NCI-H2227 treated with DMSO at 0.1 percent for 48 hours (cell line): ENCODE results near the gene DNM1.
"Not testable (repeated sequence)": the region's sequence is repeated elsewhere in the genome, so short reads cannot be mapped to it uniquely, and the experiment has no call there.

Source experiments
- DNase-seq: peaks from one replicate; lab custom pipeline; 2025; lab: John Stamatoyannopoulos, UW

Gene DNM1

DNA sequence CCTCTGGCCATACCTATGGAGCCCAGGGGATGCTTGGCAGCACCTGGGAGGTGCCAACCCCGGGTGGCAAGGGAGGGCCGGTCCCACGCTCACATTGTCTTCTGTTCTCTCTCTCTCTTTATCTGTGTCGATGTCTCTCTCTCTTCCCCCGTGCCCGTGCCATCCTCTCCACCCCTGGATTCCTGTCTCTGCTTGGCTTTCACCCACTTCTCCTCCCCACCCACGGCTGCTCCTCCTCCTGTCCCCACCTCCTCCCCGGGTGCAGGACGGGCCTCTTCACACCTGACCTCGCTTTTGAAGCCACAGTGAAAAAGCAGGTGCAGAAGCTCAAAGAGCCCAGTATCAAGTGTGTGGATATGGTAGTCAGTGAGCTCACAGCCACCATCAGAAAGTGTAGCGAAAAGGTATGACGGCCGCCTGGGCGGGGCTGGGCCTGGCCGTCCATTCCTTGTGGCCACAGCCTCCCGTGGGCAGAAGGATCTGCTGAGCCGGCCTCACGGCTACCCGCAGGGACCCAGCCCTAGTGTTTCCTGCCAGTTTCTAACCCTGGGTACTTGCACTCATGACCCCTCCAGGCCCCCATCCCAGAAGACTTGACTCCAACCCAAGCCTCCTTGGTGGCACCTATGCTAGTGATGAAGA, 22.7 kb downstream of the DNM1 start:
- DNase-seq = no peak

DNA sequence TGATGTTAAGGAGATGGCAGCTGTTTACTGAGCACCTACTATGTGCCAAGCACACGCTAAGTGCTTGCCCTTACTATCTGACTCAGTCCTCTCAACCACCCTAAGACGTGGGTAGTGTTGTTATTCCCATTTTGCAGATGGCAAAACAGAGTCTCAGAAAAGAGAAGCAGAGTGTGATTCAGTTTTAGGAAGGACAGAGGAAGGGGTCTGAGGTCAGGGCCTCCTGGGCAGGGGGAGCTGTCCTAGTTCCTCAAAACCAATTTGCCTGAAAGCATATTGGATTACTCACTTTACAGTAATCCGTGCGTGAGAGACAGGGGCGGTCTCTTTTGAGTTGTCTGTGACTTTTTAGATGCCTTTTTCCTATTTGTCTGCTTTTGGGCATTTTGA, 23.2 kb downstream of the DNM1 start:
- DNase-seq = no peak

DNA sequence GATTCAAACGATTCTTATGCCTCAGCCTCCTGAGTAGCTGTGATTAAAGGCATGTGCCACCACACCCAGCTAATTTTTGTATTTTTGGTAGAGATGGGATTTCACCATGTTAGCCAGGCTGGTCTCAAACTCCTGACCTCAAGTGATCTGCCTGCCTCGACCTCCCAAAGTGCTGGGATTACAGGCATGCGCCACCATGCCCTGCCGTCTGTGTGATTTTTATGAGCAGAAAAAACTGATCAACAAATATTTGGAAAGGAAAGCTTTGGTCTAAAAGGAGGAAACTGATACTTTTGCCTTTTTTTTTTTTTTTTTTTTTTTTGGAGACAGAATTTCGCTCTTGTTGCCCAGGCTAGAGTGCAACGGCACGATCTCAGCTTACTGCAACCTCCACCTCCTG, 27.7 kb downstream of the DNM1 start:
- DNase-seq = not testable (repeated sequence)

DNA sequence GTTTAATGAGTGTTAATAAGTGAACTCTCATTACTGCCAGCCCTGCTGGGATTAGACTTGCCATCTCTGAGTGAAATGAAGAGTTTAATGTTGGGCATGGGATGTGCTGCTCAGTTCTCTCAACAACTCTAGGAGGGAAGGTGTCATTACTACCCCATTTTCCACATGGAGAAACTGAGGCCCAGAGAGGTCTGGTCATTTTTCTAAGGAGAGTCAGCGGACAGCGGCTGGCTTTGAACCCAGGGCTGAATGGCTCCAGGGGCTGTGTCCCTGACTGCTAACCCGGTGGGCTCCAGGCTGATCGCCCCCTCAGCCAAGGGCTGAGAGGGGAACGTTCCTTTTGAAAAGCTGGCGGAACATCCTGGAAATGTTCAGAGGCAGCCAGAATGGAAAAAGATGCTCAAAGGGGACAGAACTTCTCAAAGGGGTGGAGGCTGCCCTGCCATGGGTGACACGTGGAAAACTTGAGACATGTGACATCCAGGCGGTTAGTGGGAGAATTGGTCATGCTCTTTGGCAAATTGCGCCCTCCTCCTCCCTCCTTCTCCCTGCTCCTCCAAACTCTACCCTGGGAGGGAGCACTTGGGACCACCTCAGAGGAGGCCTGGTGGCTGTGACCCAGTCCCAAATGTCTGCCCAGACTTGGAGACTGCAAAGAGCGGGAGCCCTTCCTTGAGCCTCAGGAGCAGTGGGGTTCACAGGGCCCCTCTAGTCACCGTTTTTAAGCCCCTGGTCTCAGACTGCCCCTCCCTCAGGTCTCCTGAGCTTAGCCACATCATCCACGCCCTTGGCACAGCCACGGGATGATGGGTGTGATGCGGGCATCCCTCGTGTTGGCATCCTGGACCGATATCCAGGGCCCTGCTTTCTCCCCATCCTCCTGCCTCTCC, 28.7 kb downstream of the DNM1 start:
- no peak for DNase-seq

DNA sequence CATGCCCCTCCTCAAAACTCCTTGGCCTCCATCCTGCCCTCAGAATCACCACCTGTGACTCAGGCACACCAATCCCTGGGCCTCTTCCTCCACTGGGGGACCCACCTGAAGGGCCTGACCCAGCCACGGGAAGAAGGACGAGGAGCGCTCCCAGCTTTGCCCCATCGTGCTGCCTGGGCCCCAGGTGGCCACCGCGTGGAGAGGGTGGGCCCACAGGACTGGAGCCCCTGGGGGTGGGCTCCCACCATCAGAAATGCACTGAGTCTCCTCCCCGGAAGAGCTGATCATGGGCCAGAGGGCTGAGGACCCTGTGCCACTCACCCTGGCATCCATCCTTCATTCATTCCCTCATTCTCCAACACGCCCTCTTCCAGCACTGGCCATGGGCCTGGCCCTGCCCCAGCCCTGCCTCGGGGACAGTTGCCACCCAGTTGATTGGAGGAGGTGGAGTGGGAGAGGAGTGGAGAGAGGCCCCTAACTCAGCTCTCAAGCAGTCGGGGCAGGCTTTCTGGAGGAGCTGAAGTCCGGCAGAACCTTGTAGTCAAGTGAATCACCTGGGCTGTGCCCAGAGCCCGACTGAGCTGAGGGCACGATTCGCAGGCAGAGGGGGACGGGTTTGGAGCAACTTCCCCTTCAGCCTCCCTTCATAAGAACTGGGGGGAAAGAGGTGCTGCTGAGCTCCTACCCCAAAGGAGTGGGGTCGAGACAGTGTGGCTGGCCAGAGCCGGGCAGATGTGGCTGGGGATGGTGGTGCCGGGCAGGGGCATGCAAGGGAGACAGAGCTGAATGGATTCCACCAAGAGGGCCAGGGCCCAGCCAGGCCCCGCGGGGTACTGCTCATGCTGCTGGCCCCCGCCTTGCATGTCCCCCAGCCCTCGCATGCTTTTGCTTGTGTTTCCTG, 29.6 kb downstream of the DNM1 start:
- DNase-seq = no peak

DNA sequence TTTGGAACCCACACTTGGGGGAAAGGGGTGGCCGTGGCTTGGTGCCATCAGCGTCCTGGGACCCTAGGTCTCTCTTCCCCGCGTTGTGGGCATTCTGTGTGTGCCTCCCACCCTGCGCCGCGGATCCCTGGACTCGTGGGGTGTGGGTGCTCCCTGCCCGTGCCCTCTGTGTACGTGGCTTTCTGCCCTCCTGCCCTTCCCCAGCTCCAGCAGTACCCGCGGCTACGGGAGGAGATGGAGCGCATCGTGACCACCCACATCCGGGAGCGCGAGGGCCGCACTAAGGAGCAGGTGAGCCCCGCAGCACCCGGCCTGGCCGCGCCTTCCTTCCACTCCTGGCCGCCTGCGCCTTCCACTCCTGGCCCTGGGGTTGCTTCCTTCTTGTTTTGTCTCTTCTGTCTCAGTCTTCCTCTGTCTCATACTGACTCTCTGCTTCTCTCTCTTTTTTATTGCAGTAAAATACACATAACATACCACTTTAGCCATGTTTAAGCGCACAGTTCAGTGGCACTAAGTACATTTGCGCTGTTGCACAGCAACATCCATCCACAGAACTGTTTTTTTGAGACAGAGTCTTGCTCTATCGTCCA, 30.7 kb downstream of the DNM1 start:
- no peak for DNase-seq

DNA sequence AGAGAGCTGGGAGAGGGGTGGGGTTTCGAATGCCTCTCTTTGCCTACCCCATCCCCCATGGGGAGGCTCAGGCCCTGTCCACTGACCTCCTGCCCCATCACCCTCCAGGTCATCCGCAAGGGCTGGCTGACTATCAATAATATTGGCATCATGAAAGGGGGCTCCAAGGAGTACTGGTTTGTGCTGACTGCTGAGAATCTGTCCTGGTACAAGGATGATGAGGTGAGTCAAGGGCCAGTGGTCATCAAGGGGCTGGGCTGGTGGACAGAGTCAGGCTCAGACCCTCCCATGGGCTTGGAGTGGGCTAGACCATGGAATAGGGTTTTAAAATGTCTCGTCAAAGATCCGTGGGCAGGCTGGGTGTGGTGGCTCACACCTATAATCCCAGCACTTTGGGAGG, 38.9 kb downstream of the DNM1 start:
- no peak for DNase-seq

DNA sequence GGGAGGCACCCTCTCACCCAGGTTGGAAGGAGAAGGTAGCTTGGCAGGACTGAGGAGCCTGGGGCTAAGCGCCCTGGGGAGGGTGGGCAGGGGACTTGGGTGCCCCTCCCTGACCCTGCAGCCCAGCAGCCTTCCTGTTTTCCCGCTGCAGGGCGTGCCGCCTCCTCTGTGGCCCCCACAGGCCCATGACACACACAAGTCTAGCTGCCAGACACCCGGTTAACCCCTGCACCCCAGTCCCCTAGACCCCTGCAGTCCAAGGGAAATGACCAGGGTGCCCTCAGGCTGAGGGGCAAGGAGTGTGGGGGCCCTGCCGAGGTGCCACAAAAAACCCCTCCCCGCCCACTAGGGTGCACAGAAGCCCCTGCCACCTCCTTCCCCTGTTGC, 39.6 kb downstream of the DNM1 start:
- no peak for DNase-seq

DNA sequence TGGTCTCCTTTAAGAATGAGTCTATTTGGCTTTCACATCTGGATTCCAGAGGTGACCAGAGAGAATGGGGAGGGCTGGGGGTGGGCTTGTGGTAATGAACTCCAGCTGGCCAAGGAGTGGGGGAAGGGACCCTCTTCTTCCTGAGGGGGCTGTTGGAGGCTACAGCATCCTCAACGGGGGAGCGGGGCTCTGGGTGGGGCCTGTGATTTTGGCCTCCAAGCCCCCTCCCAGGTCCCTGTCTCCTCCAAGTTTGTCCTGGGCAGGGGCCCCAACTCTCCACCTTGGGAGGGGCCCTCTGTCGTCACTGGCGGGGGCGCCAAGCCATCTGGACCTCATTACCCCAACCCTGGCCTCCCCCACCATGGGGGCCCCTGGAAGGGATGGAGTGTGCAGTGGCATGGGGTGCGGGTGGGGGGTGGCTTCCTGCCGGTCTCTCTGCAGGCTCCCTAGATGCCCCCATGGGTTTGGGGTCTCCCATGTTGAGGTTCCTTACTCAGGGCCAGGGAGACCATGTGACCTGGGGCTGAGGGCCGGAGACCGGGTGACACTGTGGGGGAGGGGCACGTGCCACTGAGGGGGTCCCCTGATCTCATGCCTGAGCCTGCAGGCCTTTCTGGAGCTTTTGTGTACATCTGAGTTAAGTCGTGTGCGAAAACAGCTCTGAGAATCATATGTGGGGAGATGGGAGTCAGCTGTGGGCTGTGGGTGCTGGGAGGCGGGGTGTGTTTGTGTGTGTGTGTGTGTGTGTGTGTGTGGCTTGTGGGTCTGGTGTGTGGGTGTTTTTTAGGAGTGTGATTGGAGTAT, 40.2 kb downstream of the DNM1 start:
- DNase-seq = no peak

DNA sequence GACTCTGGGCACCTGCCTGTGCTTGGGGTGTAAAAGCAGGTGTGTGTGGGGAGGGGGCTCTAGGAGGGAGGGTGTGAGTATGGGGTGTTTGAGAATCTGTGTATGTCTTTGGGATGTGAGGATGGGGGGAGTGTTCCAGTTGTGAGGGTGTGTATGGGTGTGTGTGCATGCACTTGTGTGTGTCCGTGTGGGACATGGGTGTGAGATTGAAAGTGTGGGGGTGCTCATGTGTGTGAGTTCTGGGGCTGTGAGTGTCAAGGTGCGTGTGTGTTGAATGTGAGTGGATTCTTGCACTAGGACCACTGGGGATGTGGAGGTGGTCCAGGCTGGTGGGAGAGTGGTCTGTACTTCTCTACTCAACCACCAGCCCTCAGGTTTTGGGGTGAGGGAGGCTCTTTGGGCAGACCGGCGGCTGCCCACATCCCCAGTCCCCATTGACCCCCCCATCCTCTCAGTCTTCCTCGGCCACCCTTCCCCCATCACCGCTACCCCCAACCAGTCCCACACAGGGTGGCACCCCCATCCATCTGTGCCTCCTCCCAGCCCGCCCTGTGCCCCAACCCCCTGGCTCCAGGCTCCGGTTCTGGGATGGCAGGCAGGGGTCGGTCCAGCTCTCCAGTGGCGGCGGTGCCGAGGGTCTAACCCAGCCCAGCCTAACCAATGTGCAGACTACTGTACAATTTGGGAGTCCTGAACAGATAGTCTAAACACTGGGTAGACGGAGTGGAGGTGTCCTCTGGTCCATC, 41.1 kb downstream of the DNM1 start:
- DNase-seq = no peak

DNA sequence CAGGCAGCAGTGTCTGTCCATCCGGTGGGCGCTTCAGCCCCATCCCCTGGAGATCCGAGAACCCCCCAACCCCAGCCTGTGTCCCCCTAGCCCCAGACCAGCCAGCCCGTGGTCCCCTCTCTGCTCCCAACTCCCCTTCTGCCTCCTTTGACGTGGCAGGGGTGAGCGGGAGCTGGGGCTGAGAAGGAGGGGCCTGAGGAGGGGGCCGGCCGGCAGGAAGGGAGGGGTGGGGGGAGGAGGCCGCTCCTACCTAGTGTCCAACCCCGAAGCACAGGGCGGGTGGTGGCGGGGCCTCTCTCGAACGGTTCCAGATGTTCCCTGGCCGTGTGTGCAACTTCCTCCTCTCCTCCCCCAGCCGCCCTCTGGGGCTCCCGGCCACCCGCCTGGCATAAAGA, 41.7 kb downstream of the DNM1 start:
- DNase-seq = no peak

DNA sequence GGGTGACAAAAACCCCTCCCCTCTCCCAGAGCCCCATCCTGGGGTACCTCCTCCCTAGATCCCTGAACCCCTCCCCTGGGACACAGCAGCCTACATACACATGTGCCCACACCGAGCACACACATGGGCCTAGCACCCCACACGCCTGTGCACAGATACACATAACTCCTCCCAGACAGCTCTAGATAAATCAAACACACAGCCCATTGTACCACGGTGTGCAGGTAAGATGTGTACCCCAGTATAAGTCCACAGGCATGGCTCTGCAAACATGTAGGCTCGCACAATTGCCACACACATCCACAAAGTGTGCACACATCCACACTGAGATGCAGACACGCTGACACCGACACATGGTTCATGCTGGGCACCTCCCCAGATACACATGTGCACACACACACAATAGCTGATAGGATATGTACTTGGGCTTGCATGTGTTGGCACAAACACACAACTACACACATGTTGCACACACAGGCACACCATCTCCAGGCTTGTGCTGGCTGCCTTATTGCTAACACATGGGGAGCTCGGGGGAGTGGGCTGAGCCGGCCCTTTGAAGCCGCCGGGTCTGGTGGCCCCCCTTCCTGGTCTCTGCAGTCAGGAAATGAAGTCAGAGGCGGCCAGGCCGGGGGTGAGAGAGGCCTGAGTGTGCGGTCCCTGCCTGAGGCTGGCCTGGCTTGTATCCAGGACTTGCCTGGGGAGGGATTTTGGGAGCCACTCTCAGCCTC, 42.4 kb downstream of the DNM1 start:
- no peak for DNase-seq

DNA sequence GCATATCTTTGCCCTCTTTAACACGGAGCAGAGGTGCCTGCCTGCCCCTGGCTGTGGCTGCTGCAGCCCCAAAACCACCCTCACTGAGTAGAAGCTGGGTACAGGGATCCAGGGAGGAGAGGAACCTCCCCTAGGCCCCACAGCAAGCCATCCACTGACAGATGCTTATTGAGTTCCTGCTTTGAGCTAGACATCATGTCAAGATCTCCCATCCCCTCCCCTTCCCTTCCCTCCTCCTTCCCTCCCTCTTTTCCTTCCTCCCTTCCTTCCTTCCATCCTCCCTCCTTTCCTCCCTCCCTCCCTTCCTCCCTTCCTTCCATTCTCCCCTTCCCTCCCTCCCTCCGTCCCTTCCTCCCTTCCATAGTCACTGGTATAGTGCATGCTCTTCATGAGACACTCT, 43.3 kb downstream of the DNM1 start:
- no peak for DNase-seq

DNA sequence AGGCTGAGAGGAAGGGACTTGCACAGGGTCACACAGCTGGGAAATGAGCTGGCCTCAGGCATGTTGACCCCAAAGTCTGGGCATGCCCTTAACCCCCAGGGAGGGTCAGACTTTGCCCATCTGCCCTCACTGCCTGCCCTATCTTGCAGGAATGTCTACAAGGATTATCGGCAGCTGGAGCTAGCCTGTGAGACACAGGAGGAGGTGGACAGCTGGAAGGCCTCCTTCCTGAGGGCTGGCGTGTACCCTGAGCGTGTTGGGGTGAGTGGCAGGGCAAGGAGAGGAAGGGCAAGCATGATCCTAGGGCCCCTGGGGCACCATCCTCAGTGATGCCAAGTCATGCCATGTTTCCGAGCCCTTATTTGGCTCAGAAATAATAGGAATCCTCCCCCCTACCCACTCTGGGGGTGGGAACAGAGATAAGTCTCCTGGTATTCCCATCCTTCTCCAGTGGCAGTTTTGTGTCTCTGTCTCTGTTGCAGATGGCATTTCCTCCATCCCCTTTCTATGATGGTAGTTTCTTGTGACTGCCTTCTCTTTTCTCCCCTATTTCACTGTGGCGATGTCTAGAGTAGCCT, 44.1 kb downstream of the DNM1 start:
- DNase-seq = no peak

DNA sequence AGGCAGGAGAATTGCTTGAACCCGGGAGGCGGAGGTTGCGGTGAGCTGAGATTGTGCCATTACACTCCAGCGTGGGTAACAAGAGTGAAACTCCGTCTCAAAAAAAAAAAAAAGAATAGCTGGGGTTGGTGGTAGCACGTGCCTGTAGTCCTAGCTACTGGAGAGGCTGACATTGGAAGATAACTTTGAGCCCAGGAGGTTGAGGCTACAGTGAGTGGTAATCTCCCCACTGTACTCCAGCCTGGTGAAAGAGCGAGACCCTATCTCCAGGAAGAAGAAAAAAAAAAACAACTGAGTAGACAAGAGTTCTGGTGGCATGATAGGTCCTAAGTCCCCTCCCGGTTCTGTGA, 46.4 kb downstream of the DNM1 start:
- DNase-seq = no peak

DNA sequence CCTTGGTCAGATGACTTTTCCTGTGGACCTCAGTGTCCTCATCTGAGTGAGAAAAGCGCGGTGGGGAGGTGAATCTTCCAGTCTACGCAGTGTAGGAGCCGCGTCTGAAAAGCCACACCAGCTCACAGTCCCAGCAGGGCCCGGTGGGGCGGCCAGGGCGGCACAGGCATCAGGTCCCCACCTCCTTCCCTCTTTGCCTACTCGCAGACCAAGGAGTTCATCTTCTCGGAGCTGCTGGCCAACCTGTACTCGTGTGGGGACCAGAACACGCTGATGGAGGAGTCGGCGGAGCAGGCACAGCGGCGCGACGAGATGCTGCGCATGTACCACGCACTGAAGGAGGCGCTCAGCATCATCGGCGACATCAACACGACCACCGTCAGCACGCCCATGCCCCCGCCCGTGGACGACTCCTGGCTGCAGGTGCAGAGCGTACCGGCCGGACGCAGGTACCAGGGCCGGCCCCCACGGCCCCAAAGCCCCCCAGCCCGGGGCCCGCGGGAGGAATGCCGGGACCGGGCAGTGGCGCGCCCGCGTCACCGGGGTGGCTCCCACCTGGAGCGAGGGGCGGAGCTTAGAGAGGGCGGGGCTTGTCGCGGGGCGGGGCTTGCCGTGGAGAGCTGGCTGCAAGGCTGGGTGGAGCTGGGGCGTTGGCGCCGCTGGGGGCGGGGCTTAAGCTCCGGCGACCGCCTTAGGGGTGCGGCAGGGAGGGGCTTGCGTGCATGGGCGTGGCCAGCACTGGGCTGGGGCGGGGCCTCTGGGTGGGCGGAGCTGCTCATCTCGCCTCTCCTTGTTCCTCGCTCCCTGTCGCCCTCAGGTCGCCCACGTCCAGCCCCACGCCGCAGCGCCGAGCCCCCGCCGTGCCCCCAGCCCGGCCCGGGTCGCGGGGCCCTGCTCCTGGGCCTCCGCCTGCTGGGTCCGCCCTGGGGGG, 47.0 kb downstream of the DNM1 start:
- DNase-seq = no peak

DNA sequence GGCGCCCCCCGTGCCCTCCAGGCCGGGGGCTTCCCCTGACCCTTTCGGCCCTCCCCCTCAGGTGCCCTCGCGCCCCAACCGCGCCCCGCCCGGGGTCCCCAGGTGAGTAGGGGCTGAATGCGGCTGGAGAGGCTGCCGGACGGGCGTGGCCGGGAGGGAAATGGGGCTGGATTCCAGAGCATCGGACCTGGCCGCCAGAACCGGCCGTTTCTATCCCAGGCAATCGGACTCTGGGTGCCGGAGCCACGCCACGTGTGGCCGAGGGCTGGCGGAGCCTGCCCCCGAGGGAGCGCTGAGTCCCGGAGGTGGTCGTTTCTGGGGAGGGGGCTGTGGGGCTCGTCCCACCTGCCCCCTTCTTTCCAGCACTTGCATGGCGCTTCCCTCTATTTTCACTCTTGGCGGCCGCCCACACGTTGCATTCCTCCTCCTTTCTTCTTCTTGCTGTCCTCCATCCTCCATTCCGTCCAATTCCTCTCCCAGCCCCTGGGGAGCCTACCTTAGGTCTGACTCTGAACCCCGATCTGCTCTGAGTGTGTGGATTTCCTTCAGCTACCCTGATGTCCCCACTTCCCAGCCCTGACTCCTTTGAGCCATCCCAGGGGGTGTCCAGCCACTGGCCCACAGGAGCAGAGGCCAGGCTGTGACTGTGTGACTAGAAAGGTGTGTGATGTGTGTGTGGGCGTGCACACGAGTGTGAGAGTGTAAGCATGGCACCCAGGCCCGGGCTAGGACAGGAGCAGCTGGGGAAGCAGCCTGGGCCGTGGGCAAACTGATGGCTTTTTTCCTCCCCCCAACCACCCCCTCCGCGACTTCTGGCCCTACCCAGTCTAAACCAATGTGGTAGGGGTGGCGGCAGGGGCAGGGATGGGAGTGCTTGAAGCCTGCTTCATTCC, 47.9 kb downstream of the DNM1 start:
- no peak for DNase-seq

DNA sequence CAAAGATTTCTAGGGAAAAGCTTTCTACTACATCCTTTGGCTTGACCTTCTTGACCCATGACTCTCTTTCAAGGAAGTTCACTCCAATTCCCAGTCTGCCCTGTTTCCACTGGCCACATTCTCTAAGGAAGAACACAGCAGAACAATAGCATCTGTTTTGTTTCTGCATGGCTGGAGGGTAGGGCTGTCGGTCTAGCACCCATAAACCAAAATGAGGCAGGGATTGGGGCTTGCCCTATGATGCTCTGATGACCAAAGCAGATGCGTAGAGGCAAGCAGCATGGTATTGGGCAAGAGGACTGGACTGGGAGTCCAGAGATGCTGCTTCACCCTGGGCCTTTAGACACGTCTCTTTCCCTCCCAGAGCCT, 48.5 kb downstream of the DNM1 start:
- no peak for DNase-seq
